Suprapubic skin (tissue), 3 donors: Measurements from ENCODE around the gene EGLN2.

ENCODE experiments used
- POLR2A ChIP-seq, 2 donors: fragments of 450-650 bp; IDR thresholded peaks; one replicate each; pipeline ENCODE4 v1.6.1; 2017; ENCODE audit warnings: antibody characterized with exemption in 2 of 2, mild to moderate bottlenecking in 2 of 2, moderate library complexity in 2 of 2
- TF ChIP-seq, protein P1 (sequence below), 2 donors: fragments of 200-600 bp in 1 of 2; fragments of 450-650 bp in 1 of 2; sonication (generic) in 1 of 2; IDR thresholded peaks; one replicate each; pipeline ENCODE4 v1.5.1; 2016 to 2019; ENCODE audit warnings: antibody characterized with exemption in 2 of 2, mild to moderate bottlenecking in 1 of 2, moderate library complexity in 1 of 2

- TF ChIP-seq, protein P1, sequence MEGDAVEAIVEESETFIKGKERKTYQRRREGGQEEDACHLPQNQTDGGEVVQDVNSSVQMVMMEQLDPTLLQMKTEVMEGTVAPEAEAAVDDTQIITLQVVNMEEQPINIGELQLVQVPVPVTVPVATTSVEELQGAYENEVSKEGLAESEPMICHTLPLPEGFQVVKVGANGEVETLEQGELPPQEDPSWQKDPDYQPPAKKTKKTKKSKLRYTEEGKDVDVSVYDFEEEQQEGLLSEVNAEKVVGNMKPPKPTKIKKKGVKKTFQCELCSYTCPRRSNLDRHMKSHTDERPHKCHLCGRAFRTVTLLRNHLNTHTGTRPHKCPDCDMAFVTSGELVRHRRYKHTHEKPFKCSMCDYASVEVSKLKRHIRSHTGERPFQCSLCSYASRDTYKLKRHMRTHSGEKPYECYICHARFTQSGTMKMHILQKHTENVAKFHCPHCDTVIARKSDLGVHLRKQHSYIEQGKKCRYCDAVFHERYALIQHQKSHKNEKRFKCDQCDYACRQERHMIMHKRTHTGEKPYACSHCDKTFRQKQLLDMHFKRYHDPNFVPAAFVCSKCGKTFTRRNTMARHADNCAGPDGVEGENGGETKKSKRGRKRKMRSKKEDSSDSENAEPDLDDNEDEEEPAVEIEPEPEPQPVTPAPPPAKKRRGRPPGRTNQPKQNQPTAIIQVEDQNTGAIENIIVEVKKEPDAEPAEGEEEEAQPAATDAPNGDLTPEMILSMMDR (IDR thresholded peaks at IDR 0.05), result no peak
- no peak for TF ChIP-seq POLR2A (IDR thresholded peaks at IDR 0.05)
Measured at GRCh38 chr19:40804783-40805242, 5.8 kb downstream of the EGLN2 start.
